GM12878 (cell line): ENCODE measurements around the gene CDC27. TPM values are rescaled to one million over a fixed set of nuclear protein-coding genes. Genes with fewer than 3 reads are reported as not detected.

Source experiments
- ATAC-seq: fragments of 200-7000 bp; cut with Tn5 transposase; 3 replicates; pipeline ENCODE4 v1.9.1; 2020; ENCODE audit warnings: mild to moderate bottlenecking, moderate library complexity
- BruUV-seq: library from RNA; stranded (reverse); fragments of 400-500 nt; replicated peaks from 2 replicates; lab custom pipeline; 2021; lab: Mats Ljungman, UMichigan
- CTCF ChIA-PET: fragments of 300-600 bp; sonication (Branson Sonifier 250); formaldehyde crosslinking; extraction: SDS; loops from one replicate; lab custom pipeline; 2021; ENCODE audit warnings: inconsistent platforms; lab: Yijun Ruan, JAX
- POLR2A ChIA-PET: fragments of 350-600 bp; formaldehyde crosslinking; extraction: SDS; loops from one replicate; lab custom pipeline; 2021; ENCODE audit warnings: inconsistent platforms; lab: Charles Lee
- RAD21 ChIA-PET: fragments of 300-600 bp; sonication (Branson Sonifier 250); formaldehyde crosslinking; loops from one replicate; lab custom pipeline; 2023; ENCODE audit warnings: antibody characterized with exemption; ENCODE audit not compliant: unreplicated experiment; lab: Charles Lee
- SMC1A ChIA-PET: fragments of 300-600 bp; sonication (Branson Sonifier 250); formaldehyde crosslinking; loops from one replicate; lab custom pipeline; 2023; ENCODE audit not compliant: unreplicated experiment, uncharacterized antibody; lab: Charles Lee
- DNase-seq: peaks from one replicate; pipeline ENCODE4 v3.0.0-alpha.2; 2011; ENCODE audit warnings: low read depth, low spot score
- FAIRE-seq: peaks from 3 replicates; lab custom pipeline; 2011; peaks lifted over from hg19 to GRCh38; lab: Jason Lieb, UNC
- H2AFZ ChIP-seq: 2 replicates; pipeline ENCODE4 v1.6.0; 2011; ENCODE audit warnings: low read depth, low read length, control low read depth; ENCODE audit not compliant: control insufficient read depth
- H3K27ac ChIP-seq: 2 replicates; pipeline ENCODE4 v1.5.1; 2011; ENCODE audit warnings: control low read depth; ENCODE audit not compliant: control insufficient read depth, insufficient read depth
- H3K27me3 ChIP-seq, 2 experiments: replicated peaks in 1 of 2; 2 replicates each; pipeline versions ENCODE4 v1.6.0 to v1.6.1; 2011; ENCODE audit warnings: low read length in 1 of 2; ENCODE audit not compliant: control insufficient read depth in 2 of 2, insufficient read depth in 2 of 2
- H3K36me3 ChIP-seq, 2 experiments: 2 replicates each; pipeline ENCODE4 v1.5.1; 2011; ENCODE audit warnings: low read length in 1 of 2; ENCODE audit not compliant: control insufficient read depth in 2 of 2, insufficient read depth in 2 of 2
- H3K4me1 ChIP-seq: 2 replicates; pipeline ENCODE4 v1.6.1; 2011; ENCODE audit warnings: mild to moderate bottlenecking, low read length, moderate library complexity, mixed read lengths; ENCODE audit not compliant: control insufficient read depth, insufficient read depth
- H3K4me2 ChIP-seq: 2 replicates; pipeline ENCODE4 v1.6.0; 2011; ENCODE audit warnings: control low read depth; ENCODE audit not compliant: control insufficient read depth, insufficient read depth
- H3K4me3 ChIP-seq: fragments of 200-600 bp; sonication (generic); 2 replicates; pipeline ENCODE4 v1.5.1; 2016
- H3K79me2 ChIP-seq: 2 replicates; pipeline ENCODE4 v1.6.0; 2011; ENCODE audit warnings: low read length; ENCODE audit not compliant: control insufficient read depth, insufficient read depth
- H3K9ac ChIP-seq: 2 replicates; pipeline ENCODE4 v1.8.0; 2011; ENCODE audit warnings: low read length, control low read depth, mixed read lengths; ENCODE audit not compliant: control insufficient read depth, insufficient read depth
- H3K9me3 ChIP-seq: replicated peaks from 3 replicates; pipeline ENCODE4 v1.5.1; 2011; ENCODE audit warnings: mild to moderate bottlenecking, low read length; ENCODE audit not compliant: control insufficient read depth, insufficient read depth
- H4K20me1 ChIP-seq: 2 replicates; pipeline ENCODE4 v1.6.0; 2011; ENCODE audit not compliant: control insufficient read depth, insufficient read depth
- BACH1 ChIP-seq: fragments of 450-650 bp; IDR thresholded peaks from 2 replicates; pipeline ENCODE4 v1.6.1; 2017; ENCODE audit warnings: mild to moderate bottlenecking, borderline replicate concordance
- BCL11A ChIP-seq: IDR thresholded peaks from 2 replicates; pipeline ENCODE4 v1.6.1; 2011; ENCODE audit warnings: low read depth, low read length
- CBX3 ChIP-seq: fragments of 200-600 bp; sonication (generic); IDR thresholded peaks from 2 replicates; pipeline ENCODE4 v1.6.1; 2016; ENCODE audit warnings: low read depth, borderline replicate concordance
- E2F8 ChIP-seq: fragments of 450-650 bp; IDR thresholded peaks from 2 replicates; pipeline ENCODE4 v1.6.1; 2018; ENCODE audit warnings: mild to moderate bottlenecking, low read depth, moderate library complexity; ENCODE audit not compliant: partially characterized antibody
- ETV6 ChIP-seq, 2 experiments: fragments of 450-650 bp in 1 of 2; IDR thresholded peaks in 1 of 2; conservative IDR thresholded peaks in 1 of 2; 2 replicates each; pipeline ENCODE4 v1.6.1; 2014; ENCODE audit warnings: antibody characterized with exemption in 1 of 2, borderline replicate concordance in 1 of 2, low read depth in 1 of 2, mild to moderate bottlenecking in 1 of 2, moderate library complexity in 1 of 2
- HDAC6 ChIP-seq: fragments of 200-600 bp; sonication (generic); IDR thresholded peaks from one replicate; pipeline ENCODE4 v1.8.0; 2017; ENCODE audit warnings: antibody characterized with exemption; ENCODE audit not compliant: unreplicated experiment
- MTA2 ChIP-seq: fragments of 450-650 bp; IDR thresholded peaks from 2 replicates; pipeline ENCODE4 v1.6.1; 2016; ENCODE audit warnings: low read depth, mild to moderate bottlenecking, moderate library complexity
- NKRF ChIP-seq: fragments of 450-650 bp; conservative IDR thresholded peaks from 2 replicates; pipeline ENCODE4 v1.6.1; 2017; ENCODE audit warnings: mild to moderate bottlenecking, moderate library complexity
- SMC3 ChIP-seq: IDR thresholded peaks from 2 replicates; pipeline ENCODE4 v1.6.1; 2011; ENCODE audit warnings: low read length, improper control_type of control experiment, borderline replicate concordance
- STAT3 ChIP-seq: IDR thresholded peaks from 2 replicates; pipeline ENCODE4 v1.6.1; 2011; ENCODE audit warnings: low read depth, low read length, improper control_type of control experiment
- SUZ12 ChIP-seq: fragments of 200-600 bp; sonication (generic); IDR thresholded peaks from one replicate; pipeline ENCODE4 v1.6.1; 2018; ENCODE audit warnings: antibody characterized with exemption, mild to moderate bottlenecking; ENCODE audit not compliant: unreplicated experiment
- YBX1 ChIP-seq: fragments of 450-650 bp; IDR thresholded peaks from 2 replicates; pipeline ENCODE4 v1.6.1; 2016; ENCODE audit warnings: antibody characterized with exemption
- WGBS: methylation state at CpG from one replicate; pipeline ENCODE4 v1.1.6; 2016; ENCODE audit warnings: low lambda C conversion rate; ENCODE audit not compliant: insufficient replicate concordance, insufficient coverage; ENCODE audit errors: missing lambda C conversion rate; 5-methylcytosine and 5-hydroxymethylcytosine counted together
- in situ Hi-C: fragments of 300-500 bp; cut with MboI; formaldehyde crosslinking; loops from 9 replicates; pipeline ENCODE4 v1.14.3; 2018; ENCODE audit warnings: mixed read lengths
- intact Hi-C: fragments of 100-400 bp; cut with micrococcal nuclease; formaldehyde crosslinking; loops from one replicate; pipeline ENCODE4 v1.14.2; 2022; ENCODE audit not compliant: unreplicated experiment
- polyA plus RNA-seq, 11 experiments: library from polyadenylated mRNA; depleted of rRNA in 4 of 11; unstranded in 6 of 11; stranded (reverse) in 5 of 11; fragments of >200 nt; fragmentation: Nextera tagmentation in 4 of 11; fragmentation: Illumina TruSeq in 1 of 11; extraction: Ambion mirVana in 4 of 11; extraction: Trizol in 1 of 11; gene quantifications; 1 replicate in 1 of 11; 2 replicates in 10 of 11; pipeline versions ENCODE4 v1.2.1 to v1.2.3, GENCODE V29; 2011 to 2016; ENCODE audit warnings: inconsistent platforms in 2 of 11, missing spikeins in 2 of 11, low read depth in 1 of 11
- total RNA-seq, 4 experiments: library from RNA; depleted of rRNA in 3 of 4; stranded (reverse); fragments of >200 nt in 3 of 4; fragmentation: Illumina TruSeq in 1 of 4; extraction: Trizol in 1 of 4; gene quantifications; 2 replicates each; pipeline versions ENCODE4 v1.2.1 to v1.2.3, GENCODE V29; 2013 to 2021

Gene CDC27
- total and polyA plus RNA-seq, 10 of the 15 experiments (the other 5 are each of a cell fraction or from before 2014, with no cell fraction given) = 23.2 to 138 (median 97.8) TPM

DNA sequence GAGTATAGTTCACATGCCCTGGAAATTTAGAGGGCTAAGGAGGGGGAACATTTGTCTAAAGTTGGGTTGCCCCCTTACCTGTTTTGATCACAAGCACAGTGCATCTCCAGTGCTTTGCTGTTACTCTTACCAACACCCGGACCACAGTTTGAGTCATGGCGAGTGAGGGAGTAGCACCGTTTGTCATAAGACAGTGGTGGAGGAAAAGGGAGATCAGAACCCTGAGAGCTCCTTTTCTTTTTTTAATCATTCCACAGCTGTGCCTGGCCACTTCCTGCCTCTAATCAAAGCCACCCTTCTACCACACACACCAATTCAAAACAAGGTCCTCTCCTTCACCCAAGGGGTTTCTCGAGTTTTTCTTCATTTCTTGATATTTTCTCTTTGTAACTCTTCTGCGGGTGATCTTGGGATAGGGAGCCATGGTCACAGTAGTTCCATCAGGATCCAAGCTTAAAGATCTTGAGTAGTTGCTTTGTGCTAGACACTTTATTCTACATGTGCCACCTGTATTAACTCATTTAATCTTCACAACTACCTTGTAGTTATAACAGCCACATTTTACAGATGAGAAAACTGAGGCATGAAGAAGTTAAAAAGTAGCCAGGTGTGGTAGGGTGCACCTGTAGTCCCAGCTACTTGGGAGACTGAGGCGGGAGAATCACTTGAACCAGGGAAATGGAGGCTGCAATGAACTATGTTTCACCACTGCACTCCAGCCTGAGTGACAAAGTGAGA, 15.1 kb upstream of the CDC27 start (continued):
- TF ChIP-seq MTA2 = peak; percentile 16; the same call in 1 of the 2 replicates
- TF ChIP-seq BCL11A = 0 out of 2 replicates have a peak, but pooled peaks have one; percentile 31
- TF ChIP-seq ETV6 (conservative IDR thresholded peaks at IDR 0.05 in 1 of 2, IDR thresholded peaks at IDR 0.05 in 1 of 2; ENCODE audit: borderline replicate concordance in 1 of 2, low read depth in 1 of 2) = peak in 1 of 2 experiments; percentile 11; a peak in 1 of 4 replicates
- TF ChIP-seq, all 136 proteins: peak for 13

- H3K9me3 ChIP-seq = no peaks in the 10 kb centered on the region
- no peak overlapping the region for H3K9ac ChIP-seq
- no peak overlapping the region for H3K27ac ChIP-seq
- no peak overlapping the region for H3K4me3 ChIP-seq
- H3K4me2 ChIP-seq = no peak overlapping the region
- ATAC-seq = no peak
- ChIA-PET SMC1A (interaction anchor here (0.9 to 2.0 kb wide), 10 partner anchors 11 to 123 kb away, joined by 3 to 14 read pairs (median 5); partner anchors contain the start of gene CDC27), CTCF (interaction anchor here (1.1 to 2.2 kb wide), 3 partner anchors 11 to 29 kb away, joined by 3 to 15 read pairs (median 5); partner anchors contain the start of gene CDC27), POLR2A (interaction anchor here (0.5 to 4.5 kb wide), 4 partner anchors 9 to 200 kb away, joined by 3 to 31 read pairs (median 4); partner anchors contain the start of gene CDC27), RAD21 (interaction anchor here (1.0 kb wide), 2 partner anchors 10 to 28 kb away, joined by 3 to 4 read pairs; no protein-coding TSS in a partner anchor)
- peaks cover 47% of the 10 kb centered on the region for H3K4me1 ChIP-seq
- intact Hi-C loops (no loop called here), in situ Hi-C loops (no loop called here)
- H4K20me1 ChIP-seq = no peaks in the 10 kb centered on the region
- no peak for DNase-seq
- FAIRE-seq = no peak
- 50% methylated on average over 2 of the region's 4 CpGs for WGBS
- no peaks in the 10 kb centered on the region for H3K27me3 ChIP-seq
- H2AFZ ChIP-seq = no peak overlapping the region
- H3K79me2 ChIP-seq = no peaks in the 10 kb centered on the region
- BruUV-seq = no TSS peak
- H3K36me3 ChIP-seq = no peaks in the 10 kb centered on the region
- TF ChIP-seq CBX3 = no peak
- no peak for TF ChIP-seq E2F8
- no peak for TF ChIP-seq SMC3
- TF ChIP-seq STAT3 = no peak
- no peak for TF ChIP-seq NKRF
- no peak for TF ChIP-seq SUZ12
- TF ChIP-seq YBX1 = no peak
- no peak for TF ChIP-seq BACH1
- TF ChIP-seq HDAC6 = no peak
Observed at GRCh38 chr17:47201166-47201565, 12.1 kb upstream of the CDC27 start.
